PFSK-1 (cell line): Measurements from ENCODE around the gene KRT10.

Experiments used
- FOXP2 ChIP-seq: optimal IDR thresholded peaks from 2 replicates; pipeline ENCODE3; 2011; ENCODE audit warnings: borderline replicate concordance, control low read depth, inconsistent platforms; ENCODE audit not compliant: insufficient read depth; ENCODE audit errors: extremely low read length, extremely low read depth
- POLR2AphosphoS5 ChIP-seq: IDR thresholded peaks from 2 replicates; pipeline ENCODE4 v1.6.1; 2012; ENCODE audit warnings: low read depth, mild to moderate bottlenecking, control low read depth, low read length, moderate library complexity
- REST ChIP-seq, 2 experiments: IDR thresholded peaks; 2 replicates each; pipeline versions ENCODE4 v1.6.1 to v1.8.0; 2011 to 2012; ENCODE audit warnings: low read depth in 2 of 2, low read length in 2 of 2, control low read depth in 1 of 2, inconsistent platforms in 1 of 2, mild to moderate bottlenecking in 1 of 2, moderate library complexity in 1 of 2; ENCODE audit not compliant: insufficient read depth in 1 of 2
- SIN3A ChIP-seq: IDR thresholded peaks from 2 replicates; pipeline ENCODE4 v1.6.1; 2012; ENCODE audit warnings: mild to moderate bottlenecking, low read length, moderate library complexity, borderline replicate concordance; ENCODE audit not compliant: insufficient read depth
- TAF1 ChIP-seq: IDR thresholded peaks from 2 replicates; pipeline ENCODE4 v1.6.1; 2012; ENCODE audit warnings: low read length, control low read depth, borderline replicate concordance; ENCODE audit not compliant: insufficient read depth

The KRT10 gene

GRCh38 chr17:40848583-40849235 is 26.3 kb upstream of the KRT10 start:
- TF ChIP-seq TAF1 (no peak), POLR2AphosphoS5 (no peak), FOXP2 (no peak), REST (IDR thresholded peaks at IDR 0.05; ENCODE audit: insufficient read depth in 1 of 2, low read depth in 2 of 2, low read length in 2 of 2) (no peak), SIN3A (no peak)

GRCh38 chr17:40846515-40847144 is 24.2 kb upstream of the KRT10 start:
- TF ChIP-seq SIN3A: no peak
- TF ChIP-seq POLR2AphosphoS5: no peak
- no peak for TF ChIP-seq REST (IDR thresholded peaks at IDR 0.05; ENCODE audit: insufficient read depth in 1 of 2, low read depth in 2 of 2, low read length in 2 of 2)
- TF ChIP-seq TAF1: no peak
- no peak for TF ChIP-seq FOXP2

GRCh38 chr17:40844671-40845107 is 22.3 kb upstream of the KRT10 start:
- TF ChIP-seq TAF1 (no peak), REST (IDR thresholded peaks at IDR 0.05; ENCODE audit: insufficient read depth in 1 of 2, low read depth in 2 of 2, low read length in 2 of 2) (no peak), SIN3A (no peak), FOXP2 (no peak), POLR2AphosphoS5 (no peak)

DNA sequence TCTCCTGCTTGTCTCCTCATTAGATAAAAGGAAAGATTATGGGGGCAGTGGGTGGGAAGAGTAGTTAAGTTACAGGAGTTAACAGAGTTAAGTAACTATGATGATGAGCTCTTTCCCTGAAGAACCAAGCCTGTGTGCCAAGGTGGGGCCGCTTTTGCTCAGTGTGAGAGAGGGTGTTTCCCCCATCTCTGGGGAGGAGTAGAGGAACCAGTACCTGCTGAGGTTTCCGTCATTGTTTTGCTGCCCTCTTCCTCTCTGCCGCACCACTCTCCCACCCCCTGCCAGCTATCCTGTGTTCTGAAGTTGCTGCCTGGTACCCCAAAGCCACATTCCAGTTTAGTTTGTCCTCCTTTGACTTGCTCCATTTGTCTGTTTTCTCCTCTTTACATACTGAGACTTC is 20.8 kb upstream of the KRT10 start:
- TF ChIP-seq TAF1 (no peak), FOXP2 (no peak), SIN3A (no peak), REST (IDR thresholded peaks at IDR 0.05; ENCODE audit: insufficient read depth in 1 of 2, low read depth in 2 of 2, low read length in 2 of 2) (no peak), POLR2AphosphoS5 (no peak)
